NCI-H82 treated with DMSO at 0.1 percent for 48 hours (cell line): ENCODE results near the gene APOM.
A peak's percentile ranks its signal among the peaks of the same experiment; 100 is the strongest.

Experiments used
- DNase-seq: peaks from one replicate; lab custom pipeline; 2025; ENCODE audit not compliant: unreplicated experiment; lab: John Stamatoyannopoulos, UW

APOM gene

DNA sequence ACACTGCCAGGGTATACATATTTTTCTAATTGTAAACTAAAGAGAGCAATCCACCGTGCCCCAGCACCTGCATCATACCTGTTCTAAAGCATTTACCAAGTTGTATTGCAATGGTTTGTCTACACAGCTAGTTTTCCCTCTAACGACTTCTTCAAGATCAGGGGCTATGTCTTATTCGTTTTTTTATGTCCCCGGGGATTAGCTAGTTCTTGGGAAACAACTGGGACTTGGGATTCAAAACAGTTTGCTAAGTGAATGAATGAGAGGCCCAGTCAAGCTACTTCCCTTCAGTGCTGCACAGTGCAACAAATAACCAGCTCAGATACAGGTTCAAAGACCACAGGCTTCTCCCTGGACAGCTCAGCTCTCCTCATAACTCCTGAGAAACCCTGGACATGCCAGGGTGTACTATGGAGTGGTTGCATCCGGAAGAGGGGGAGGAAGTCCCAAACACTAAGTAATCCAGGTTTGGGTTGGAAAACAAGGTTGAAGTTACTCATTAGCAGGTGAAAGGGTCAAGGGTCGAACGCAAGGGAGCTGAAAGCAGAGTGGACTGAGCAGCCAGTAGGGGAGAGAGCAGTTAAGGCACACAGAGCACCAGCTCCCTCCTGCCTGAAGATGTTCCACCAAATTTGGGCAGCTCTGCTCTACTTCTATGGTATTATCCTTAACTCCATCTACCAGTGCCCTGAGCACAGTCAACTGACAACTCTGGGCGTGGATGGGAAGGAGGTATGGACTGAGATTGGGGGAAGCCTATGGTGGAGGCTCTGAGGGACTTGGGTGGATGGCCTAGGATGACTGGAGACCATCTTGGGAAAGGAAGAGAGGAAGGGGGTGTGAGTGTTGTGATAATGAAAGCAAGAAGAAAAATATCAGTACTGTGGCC lies at the start of gene APOM:
Gene APOM, plus strand, starts transcription at position 546 of the 889 bp plus-strand sequence. Its CDS starts 73 bp downstream, at position 619.
- no peak for DNase-seq

- no peak for DNase-seq
These were observed 48.4 kb upstream of the APOM start for GRCh38 chr6:31607317-31607716.

DNA sequence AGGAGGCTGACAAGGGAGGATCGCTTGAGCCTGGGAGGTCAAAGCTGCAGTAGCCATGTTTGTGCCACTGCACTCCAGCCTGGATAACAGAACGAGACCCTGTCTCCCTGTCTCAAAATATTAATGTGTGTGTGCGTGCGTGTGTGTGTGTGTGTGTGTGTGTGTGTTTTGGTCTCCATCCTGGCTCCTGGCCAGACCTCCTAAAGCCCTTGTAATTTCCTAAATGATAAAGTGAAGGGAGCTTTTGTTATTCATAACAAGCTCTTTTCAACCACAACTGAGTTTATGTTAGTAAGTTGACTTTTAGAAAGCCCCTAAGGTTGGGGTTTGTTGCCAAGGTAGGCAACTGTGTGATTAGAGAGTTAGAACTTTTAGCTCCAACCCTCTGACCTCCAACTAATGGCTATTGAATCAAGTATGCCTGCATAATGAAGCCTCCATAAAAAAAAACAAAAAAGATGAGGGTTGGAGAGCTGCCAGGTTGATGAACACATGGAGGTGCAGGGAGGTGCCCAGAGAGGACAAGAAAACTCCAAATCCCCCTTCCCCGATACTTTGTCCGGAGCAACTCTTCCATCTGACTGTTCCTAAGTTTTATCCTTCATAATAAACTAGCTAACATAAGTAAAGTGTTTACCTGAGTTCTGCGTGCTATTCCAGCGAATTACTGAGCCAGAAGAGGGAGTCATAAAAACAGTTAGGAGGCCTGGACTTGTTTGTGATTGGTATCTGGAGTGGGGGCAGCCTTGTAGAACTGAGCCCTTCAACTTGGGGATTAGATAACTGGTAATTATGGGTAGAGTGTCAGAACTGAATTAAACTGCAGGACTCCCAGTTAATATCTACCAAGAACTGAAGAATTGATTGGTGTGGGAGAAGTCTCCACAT lies 45.9 kb upstream of the APOM start:
- DNase-seq = no peak

DNA sequence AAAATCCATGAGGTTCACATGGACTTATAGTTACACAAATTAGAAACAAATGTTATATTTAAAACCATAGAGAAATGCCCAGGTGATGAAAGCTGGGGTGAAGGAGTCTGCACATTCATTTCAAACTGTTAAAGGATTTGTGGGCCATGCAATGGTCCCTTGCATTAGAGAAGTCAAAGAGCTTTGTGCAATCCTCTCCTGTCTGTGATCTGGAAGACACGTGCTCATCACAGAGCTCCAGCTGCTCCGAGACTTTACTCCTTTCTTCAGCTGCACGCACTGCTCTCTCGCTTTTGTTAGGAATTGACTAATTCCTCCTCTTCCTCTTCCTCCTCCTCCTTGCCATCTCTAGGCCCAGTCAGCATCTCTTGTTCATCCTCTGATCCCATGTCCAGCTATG lies 44.7 kb upstream of the APOM start:
- DNase-seq = no peak

DNA sequence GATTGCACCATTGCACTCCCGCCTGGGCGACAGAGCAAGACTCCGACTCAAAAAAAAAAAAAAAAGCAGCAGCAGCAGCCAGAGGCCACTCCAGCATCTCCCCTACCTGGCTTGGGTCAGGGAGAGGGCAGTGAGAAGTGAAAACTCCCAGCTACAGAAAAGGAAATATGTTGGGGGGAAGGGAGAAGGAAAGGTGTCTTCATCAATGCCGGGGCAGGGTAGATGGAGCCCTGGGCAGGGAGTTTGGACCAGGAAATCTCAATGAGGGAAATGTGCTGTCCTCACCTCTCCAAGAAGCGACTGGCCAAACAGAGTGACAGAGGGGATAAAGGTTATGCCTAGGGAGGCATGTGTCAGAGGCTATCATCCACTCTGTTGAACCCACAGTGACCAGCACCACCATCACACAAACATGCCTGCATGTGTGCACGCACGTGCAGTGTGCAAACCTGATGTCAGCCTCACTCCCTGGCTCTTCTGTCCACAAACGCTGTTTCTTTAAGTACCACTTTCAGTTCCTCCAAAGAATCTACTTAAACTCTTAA lies 41.5 kb upstream of the APOM start:
- no peak for DNase-seq

- DNase-seq = no peak
These were observed 40.8 kb upstream of the APOM start, which contains the start of gene AIF1 for GRCh38 chr6:31614684-31615578. Gene AIF1 (plus strand): TSS chr6:31615234. CDS start chr6:31615330, 96 bp downstream.

DNA sequence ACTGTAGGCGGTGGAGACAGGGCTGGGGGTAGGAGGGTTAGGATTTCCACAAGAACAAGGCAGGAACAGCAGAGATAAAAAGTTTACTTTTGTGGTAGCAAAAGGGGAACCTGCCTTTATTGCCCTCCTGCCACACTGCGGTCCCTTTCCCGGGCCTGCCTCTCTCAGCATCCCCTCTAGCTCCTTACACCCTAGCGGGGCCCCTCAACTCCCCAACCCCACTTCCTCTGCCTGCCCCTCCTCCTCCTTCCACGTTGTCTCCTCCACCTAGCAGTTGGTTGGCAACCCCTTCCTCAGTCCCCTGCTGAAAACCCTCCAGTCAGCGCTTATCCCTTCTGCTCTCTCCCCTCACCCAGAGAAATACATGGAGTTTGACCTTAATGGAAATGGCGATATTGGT lies 39.9 kb upstream of the APOM start:
- no peak for DNase-seq

DNA sequence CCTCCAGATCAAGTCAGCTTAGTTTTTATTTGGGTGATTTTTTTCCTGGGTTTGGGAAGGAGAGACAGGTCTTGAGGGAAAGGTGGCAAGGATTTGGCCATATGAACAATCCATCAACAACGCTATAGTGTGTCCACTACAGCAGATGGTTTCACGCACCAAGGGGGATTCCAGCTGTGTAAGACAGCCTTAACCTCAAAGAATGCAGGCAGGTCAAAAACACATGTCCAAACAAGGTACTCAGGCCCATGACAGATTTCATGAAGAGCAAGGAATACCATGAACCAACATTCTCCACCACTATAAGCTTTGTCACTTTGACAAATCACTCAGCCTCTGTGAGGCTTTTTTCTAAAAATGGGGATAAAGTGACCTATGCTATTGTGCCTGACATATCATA lies 38.7 kb upstream of the APOM start:
- DNase-seq = no peak

DNA sequence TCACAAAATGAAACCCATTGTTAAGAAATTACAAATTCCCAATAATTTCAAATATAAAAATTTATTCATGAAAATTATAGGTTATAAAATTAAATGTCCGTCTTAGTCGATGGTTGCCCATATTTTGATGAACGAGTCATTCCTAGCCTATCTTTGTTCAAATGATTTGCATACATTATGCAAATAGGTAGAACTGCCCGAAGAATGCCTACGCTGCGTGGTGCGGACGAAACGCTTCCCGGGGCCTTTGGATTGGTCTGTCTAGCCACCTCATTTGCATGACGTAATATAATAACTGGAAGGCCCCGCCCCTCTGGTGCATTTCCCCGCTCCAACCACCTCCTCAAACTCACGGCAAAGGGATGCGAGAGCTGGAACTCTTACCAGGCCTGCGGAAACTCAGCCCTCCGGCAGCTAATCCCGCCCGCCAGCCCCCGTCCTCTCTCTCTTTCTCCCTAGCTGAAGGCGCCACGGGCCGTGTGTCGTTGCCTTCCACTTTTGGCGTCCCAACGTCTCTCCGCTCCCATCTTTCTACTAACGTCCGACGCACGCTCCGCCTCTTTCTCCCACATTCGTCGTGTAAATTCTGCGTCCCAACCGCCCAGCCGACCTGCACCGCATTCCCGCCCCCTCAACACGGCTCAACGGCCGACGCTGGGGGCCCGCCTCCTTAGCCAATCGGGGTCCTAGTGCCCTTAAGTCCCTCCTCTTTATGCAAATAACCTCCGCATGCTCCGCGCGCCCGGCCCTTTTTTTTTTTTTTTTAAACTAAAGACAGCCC lies 35.7 kb upstream of the APOM start:
- peak; percentile 98 for DNase-seq

GRCh38 chr6:31620586-31621319 lies 34.9 kb upstream of the APOM start, which contains the start of gene PRRC2A:
Gene PRRC2A (plus strand): TSS chr6:31620715. CDS start chr6:31622790, 2,075 bp downstream.
- peak; percentile 70 for DNase-seq

GRCh38 chr6:31621320-31621939 lies 34.3 kb upstream of the APOM start:
- DNase-seq = no peak

GRCh38 chr6:31621991-31622390 lies 33.7 kb upstream of the APOM start:
- no peak for DNase-seq

- DNase-seq = no peak
These were observed 33.0 kb upstream of the APOM start for GRCh38 chr6:31622684-31623091.

DNA sequence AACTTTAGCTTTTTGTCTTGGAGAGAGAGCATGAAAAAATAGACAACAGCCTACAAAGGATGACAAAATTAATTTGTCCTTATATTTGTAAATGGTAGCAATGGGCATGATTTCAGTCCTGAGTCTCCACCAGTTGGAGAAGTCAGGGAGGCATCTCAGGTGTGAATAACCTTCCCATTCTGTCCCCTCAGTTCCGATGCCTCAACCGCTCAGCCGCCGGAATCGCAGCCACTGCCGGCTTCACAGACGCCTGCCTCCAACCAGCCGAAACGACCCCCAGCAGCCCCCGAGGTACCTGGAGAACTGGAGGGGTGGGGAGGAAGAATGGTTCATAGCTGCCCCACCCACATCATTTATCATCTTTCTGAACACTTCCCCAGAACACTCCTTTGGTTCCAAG lies 31.6 kb upstream of the APOM start:
- no peak for DNase-seq

GRCh38 chr6:31626952-31627351 lies 28.7 kb upstream of the APOM start:
- no peak for DNase-seq

- no peak for DNase-seq
These were observed 27.9 kb upstream of the APOM start for GRCh38 chr6:31627690-31628287.

DNA sequence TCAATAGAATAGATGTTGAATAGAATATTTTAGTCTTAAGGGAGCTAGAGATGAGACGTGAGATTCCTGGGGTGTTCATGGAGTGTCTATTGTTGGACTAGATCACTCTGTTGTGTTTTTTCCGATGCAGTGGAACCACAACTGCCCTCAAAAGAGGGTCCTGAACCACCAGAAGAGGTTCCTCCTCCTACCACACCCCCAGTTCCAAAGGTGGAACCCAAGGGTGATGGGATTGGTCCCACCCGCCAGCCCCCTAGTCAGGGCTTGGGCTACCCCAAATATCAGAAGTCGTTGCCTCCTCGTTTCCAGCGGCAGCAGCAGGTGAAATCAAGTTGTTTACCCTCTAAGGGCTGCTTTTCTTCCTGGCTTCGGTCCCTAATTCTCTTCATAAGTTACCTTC lies 26.7 kb upstream of the APOM start:
- no peak for DNase-seq
